ENCODE measurements around the gene SPRING1. TPM values are rescaled to one million over a fixed set of nuclear protein-coding genes. Genes with fewer than 3 reads are reported as not detected.

Gene SPRING1, protein sequence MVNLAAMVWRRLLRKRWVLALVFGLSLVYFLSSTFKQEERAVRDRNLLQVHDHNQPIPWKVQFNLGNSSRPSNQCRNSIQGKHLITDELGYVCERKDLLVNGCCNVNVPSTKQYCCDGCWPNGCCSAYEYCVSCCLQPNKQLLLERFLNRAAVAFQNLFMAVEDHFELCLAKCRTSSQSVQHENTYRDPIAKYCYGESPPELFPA
- 38.6 TPM for polyA plus RNA-seq
- long read RNA-seq, donor 1, full-length matches to known transcripts: 11 of 11 reads
- long read RNA-seq, donor 1, partial matches to known transcripts: 0 of 11 reads
- long read RNA-seq, donor 1, other reads (novel, unspliced or antisense): 0 of 11 reads
- long read RNA-seq, donor 2, full-length matches to known transcripts: 30 of 30 reads
- long read RNA-seq, donor 2, partial matches to known transcripts: 0 of 30 reads
- long read RNA-seq, donor 2, other reads (novel, unspliced or antisense): 0 of 30 reads
- long read RNA-seq, donor 3: 0 reads
- long read RNA-seq, donor 4, full-length matches to known transcripts: 2 of 2 reads
- long read RNA-seq, donor 4, partial matches to known transcripts: 0 of 2 reads
- long read RNA-seq, donor 4, other reads (novel, unspliced or antisense): 0 of 2 reads
- long read RNA-seq, donor 5, full-length matches to known transcripts: 6 of 6 reads
- long read RNA-seq, donor 5, partial matches to known transcripts: 0 of 6 reads
- long read RNA-seq, donor 5, other reads (novel, unspliced or antisense): 0 of 6 reads
- long read RNA-seq, donor 6, full-length matches to known transcripts: 17 of 17 reads
- long read RNA-seq, donor 6, partial matches to known transcripts: 0 of 17 reads
- long read RNA-seq, donor 6, other reads (novel, unspliced or antisense): 0 of 17 reads
- long read RNA-seq, donor 7, full-length matches to known transcripts: 14 of 14 reads
- long read RNA-seq, donor 7, partial matches to known transcripts: 0 of 14 reads
- long read RNA-seq, donor 7, other reads (novel, unspliced or antisense): 0 of 14 reads
- long read RNA-seq, donor 8, full-length matches to known transcripts: 26 of 31 reads
- long read RNA-seq, donor 8, partial matches to known transcripts: 5 of 31 reads
- long read RNA-seq, donor 8, other reads (novel, unspliced or antisense): 0 of 31 reads
- long read RNA-seq, donor 9, full-length matches to known transcripts: 13 of 13 reads
- long read RNA-seq, donor 9, partial matches to known transcripts: 0 of 13 reads
- long read RNA-seq, donor 9, other reads (novel, unspliced or antisense): 0 of 13 reads
- long read RNA-seq, donor 10, full-length matches to known transcripts: 27 of 32 reads
- long read RNA-seq, donor 10, partial matches to known transcripts: 5 of 32 reads
- long read RNA-seq, donor 10, other reads (novel, unspliced or antisense): 0 of 32 reads
- long read RNA-seq, donor 11, full-length matches to known transcripts: 15 of 15 reads
- long read RNA-seq, donor 11, partial matches to known transcripts: 0 of 15 reads
- long read RNA-seq, donor 11, other reads (novel, unspliced or antisense): 0 of 15 reads

DNA sequence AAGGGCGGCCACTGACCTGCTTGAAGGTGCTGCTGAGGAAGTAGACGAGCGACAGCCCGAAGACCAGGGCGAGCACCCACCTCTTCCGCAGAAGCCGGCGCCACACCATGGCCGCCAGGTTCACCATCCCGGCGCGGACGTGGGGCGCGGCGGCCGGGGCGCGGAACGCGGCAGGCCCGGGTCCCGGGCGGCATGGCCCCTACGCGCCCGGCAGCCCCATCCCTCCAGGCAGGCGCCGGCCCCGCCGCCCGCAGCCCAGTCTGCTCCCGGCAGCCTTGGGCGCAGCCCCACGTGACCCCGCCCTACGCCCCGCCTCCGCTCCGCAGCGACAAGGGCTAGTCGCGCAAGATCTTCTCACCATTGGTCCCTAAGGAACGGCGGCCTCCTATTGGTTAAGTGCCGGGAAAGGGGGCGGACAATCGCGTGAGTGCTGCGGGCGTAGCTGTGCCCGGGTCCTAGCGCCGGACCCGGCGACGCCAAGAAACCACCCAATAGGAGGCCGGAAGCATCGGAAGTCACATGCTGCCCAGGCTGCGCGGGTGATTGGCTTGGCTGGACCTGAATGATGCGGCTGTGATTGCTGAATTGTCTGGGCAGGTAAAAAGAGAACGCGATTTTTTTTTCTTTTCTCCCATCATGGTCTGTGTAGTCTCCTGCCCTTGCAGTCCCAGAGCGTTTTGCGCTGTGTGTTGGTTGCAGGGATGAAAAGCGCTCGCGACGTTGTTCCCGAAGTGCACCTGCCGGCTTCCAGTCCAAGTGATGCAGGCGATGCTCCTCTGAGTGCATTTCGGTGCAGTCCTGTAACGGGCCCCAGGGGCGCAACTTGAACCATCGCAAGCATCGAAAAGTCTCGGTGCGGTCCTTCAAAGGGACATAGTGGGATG lies at the start of gene SPRING1, which contains the start of gene RNFT2:
TSS of gene SPRING1 (minus strand) at position 296 of the 884 bp plus-strand sequence. CDS start at position 127, 169 bp downstream.
TSS of gene RNFT2 (plus strand) at position 542 of the 884 bp plus-strand sequence. CDS start 2,183 bp downstream, outside the sequence.
- WGBS (ENCODE audit: insufficient coverage, low lambda C conversion rate): no CpG with 5 or more reads among the region's 80 CpGs
- Histone ChIP-seq H3K4me3 (ENCODE audit: low read length) (peak within 1 kb of the TSS; percentile 81), H3K9me3 (ENCODE audit: control insufficient read depth, low read depth, low read length) (no peaks in the 10 kb centered on the region), H3K36me3 (ENCODE audit: control insufficient read depth, insufficient read depth, low read length) (peaks cover 16% of the 10 kb centered on the region), H3K4me1 (ENCODE audit: control insufficient read depth, insufficient read depth, low read length) (peaks cover 7% of the 10 kb centered on the region), H3K27ac (ENCODE audit: low read length) (peak within 1 kb of the TSS; percentile 73), H3K27me3 (ENCODE audit: control insufficient read depth, insufficient read depth, low read length) (no peaks in the 10 kb centered on the region)
- DNase-seq: peak; percentile 99 to 100

DNA sequence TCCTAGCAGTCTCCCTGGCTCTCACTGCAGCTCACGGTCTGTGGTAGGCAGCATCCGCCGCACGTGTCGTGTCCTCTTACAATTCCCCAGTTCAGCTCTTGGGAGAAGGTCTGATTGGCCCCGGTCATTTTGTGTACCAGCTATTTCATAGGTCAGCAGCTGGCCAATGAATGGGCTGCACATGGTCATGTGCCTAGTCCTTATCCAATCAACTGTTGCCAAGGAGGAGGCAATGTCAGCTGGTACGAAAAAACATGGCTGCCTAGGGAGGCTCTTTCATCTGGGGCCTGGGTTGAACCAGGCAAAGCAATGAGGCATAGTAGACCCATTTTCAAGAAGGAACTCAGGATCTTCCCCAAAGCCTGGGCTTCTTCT lies 46.4 kb upstream of the SPRING1 start:
- WGBS (ENCODE audit: insufficient coverage, low lambda C conversion rate): no CpG with 5 or more reads among the region's 7 CpGs
- no peak for DNase-seq
- no peak overlapping the region for H3K4me3 ChIP-seq (ENCODE audit: low read length)

DNA sequence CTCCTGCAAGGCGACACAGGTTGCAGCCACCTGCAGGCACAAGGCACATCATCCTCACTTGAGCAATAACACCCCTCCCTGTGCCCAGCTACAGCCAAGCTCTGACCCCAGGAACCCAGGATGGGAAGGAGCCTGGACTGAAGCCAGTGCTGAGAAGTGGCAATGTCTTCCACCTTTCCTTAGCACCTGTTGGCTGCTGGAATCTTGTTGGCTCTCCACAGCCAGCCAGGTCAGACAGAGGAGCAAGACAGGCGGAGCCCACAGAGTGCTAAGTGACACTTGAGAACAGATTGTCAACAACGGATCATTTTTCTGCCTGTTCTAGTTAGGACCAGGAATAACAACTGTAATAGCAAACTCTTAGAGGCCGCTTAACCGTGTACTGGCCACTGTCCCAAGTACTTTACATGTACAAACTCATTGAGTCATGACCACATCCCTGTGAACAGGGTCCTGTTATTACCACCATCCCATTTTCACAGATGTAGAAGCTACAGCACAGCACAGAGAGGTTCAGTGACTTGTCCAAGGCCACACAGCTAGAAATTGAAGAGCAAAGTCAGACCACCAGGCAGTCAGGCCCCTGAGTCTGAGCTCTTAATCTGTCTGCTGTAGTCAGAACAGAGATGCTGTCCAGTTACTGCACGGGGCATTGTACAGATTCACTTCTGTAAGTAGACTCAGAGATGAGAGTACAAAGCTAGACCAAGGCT lies 45.8 kb upstream of the SPRING1 start:
- WGBS (ENCODE audit: insufficient coverage, low lambda C conversion rate): no CpG with 5 or more reads among the region's 6 CpGs
- no peaks in the 10 kb centered on the region for H3K4me1 ChIP-seq (ENCODE audit: control insufficient read depth, insufficient read depth, low read length)

More for the DNA sequence above, 46.4 kb upstream of the SPRING1 start:
- no peaks in the 10 kb centered on the region for H3K27me3 ChIP-seq (ENCODE audit: control insufficient read depth, insufficient read depth, low read length)
- H3K36me3 ChIP-seq (ENCODE audit: control insufficient read depth, insufficient read depth, low read length): no peaks in the 10 kb centered on the region
- H3K27ac ChIP-seq (ENCODE audit: low read length): no peak overlapping the region
- H3K4me1 ChIP-seq (ENCODE audit: control insufficient read depth, insufficient read depth, low read length): no peaks in the 10 kb centered on the region
- no peaks in the 10 kb centered on the region for H3K9me3 ChIP-seq (ENCODE audit: control insufficient read depth, low read depth, low read length)

DNA sequence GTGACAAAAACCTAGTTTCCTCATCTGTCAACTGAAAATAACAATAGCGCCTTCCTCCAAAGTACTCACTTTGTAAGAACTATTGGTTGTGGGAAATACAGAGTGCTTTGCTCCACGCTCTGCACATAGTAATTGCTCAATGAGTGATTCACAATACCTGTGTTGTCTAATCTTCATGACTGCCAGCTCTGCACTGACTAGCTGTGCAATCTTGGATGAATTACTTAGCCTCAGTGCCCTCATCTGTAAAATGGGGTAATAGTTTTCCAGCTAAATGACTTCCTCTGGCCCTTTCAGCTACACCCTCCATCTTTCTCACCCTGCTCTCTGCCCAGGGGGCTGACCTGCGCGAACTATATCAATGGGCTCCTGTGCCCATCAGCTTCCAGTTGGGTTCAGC lies 43.1 kb upstream of the SPRING1 start:
- H3K4me1 ChIP-seq (ENCODE audit: control insufficient read depth, insufficient read depth, low read length): no peaks in the 10 kb centered on the region
- WGBS (ENCODE audit: insufficient coverage, low lambda C conversion rate): no CpG with 5 or more reads among the region's 4 CpGs
- DNase-seq: no peak
- H3K9me3 ChIP-seq (ENCODE audit: control insufficient read depth, low read depth, low read length): no peaks in the 10 kb centered on the region
- H3K27ac ChIP-seq (ENCODE audit: low read length): no peak overlapping the region
- no peaks in the 10 kb centered on the region for H3K36me3 ChIP-seq (ENCODE audit: control insufficient read depth, insufficient read depth, low read length)
- no peaks in the 10 kb centered on the region for H3K27me3 ChIP-seq (ENCODE audit: control insufficient read depth, insufficient read depth, low read length)
- H3K4me3 ChIP-seq (ENCODE audit: low read length): no peak overlapping the region

More for the DNA sequence above, 45.8 kb upstream of the SPRING1 start:
- Histone ChIP-seq H3K27me3 (ENCODE audit: control insufficient read depth, insufficient read depth, low read length) (no peaks in the 10 kb centered on the region), H3K9me3 (ENCODE audit: control insufficient read depth, low read depth, low read length) (no peaks in the 10 kb centered on the region), H3K4me3 (ENCODE audit: low read length) (no peak overlapping the region), H3K36me3 (ENCODE audit: control insufficient read depth, insufficient read depth, low read length) (no peaks in the 10 kb centered on the region), H3K27ac (ENCODE audit: low read length) (no peak overlapping the region)
- DNase-seq: no peak

DNA sequence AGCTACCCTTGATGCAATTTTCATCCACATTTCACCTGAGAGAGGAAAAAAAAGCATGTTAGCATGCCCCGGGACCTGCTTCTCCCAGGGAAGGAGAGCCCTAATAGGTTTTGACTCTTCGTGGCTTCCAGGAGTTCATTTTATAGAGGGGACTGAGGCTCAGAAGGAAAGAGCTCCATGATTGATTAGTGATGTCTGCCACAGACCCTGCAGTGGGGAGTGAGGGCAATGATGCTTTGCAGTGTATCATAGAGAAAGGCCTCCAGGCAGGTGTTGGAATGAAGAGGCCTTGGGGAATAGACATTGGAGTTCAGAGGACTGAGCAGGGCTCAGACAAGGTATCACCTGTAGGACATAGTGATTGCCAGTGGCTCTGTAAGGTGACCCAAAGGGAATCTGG lies 41.7 kb upstream of the SPRING1 start:
- no CpG with 5 or more reads among the region's 2 CpGs for WGBS (ENCODE audit: insufficient coverage, low lambda C conversion rate)
- Histone ChIP-seq H3K4me1 (ENCODE audit: control insufficient read depth, insufficient read depth, low read length) (no peaks in the 10 kb centered on the region), H3K36me3 (ENCODE audit: control insufficient read depth, insufficient read depth, low read length) (no peaks in the 10 kb centered on the region), H3K4me3 (ENCODE audit: low read length) (no peak overlapping the region), H3K27me3 (ENCODE audit: control insufficient read depth, insufficient read depth, low read length) (no peaks in the 10 kb centered on the region), H3K9me3 (ENCODE audit: control insufficient read depth, low read depth, low read length) (no peaks in the 10 kb centered on the region), H3K27ac (ENCODE audit: low read length) (no peak overlapping the region)
- no peak for DNase-seq

DNA sequence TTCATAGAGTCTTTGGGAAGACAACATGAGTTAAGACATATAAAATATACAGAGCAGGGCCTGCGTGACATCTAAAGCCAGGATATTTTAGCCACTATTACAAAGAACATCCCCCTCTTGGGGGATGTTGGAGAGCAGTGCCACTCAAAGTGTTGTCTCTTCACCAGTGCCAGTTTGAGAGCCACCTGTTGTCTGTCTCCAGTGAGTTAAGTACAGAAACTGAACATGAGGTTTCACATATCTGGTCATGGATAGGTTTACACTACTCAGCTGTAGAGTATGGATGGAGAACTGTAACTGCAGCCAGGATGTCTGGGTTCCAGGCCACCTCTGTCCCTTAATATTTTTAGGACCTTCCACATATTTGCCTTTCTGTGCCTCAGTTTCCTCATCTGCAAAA lies 39.4 kb upstream of the SPRING1 start:
- Histone ChIP-seq H3K9me3 (ENCODE audit: control insufficient read depth, low read depth, low read length) (no peaks in the 10 kb centered on the region), H3K4me1 (ENCODE audit: control insufficient read depth, insufficient read depth, low read length) (no peaks in the 10 kb centered on the region), H3K27ac (ENCODE audit: low read length) (no peak overlapping the region), H3K27me3 (ENCODE audit: control insufficient read depth, insufficient read depth, low read length) (no peaks in the 10 kb centered on the region), H3K4me3 (ENCODE audit: low read length) (no peak overlapping the region), H3K36me3 (ENCODE audit: control insufficient read depth, insufficient read depth, low read length) (no peaks in the 10 kb centered on the region)
- no peak for DNase-seq
- WGBS (ENCODE audit: insufficient coverage, low lambda C conversion rate): no CpG with 5 or more reads among the region's 1 CpG

DNA sequence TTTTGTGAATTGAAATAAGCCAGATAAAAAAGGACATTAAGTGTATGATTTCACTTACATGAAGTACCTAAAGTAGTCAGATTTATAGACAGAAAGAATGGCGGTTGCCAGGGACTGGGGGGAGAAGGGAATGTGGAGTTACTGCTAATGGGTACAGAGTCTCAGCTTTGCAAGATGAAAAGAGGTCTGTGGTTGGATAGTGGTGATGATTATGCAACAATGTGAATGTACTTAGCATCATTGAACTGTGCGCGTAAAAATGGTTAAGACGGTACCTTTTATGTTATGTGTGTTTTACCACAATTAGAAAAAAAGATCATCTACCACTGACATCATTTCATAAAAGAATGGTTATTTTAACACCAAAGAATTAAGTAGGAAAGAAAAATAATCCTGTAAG lies 36.2 kb upstream of the SPRING1 start:
- Histone ChIP-seq H3K9me3 (ENCODE audit: control insufficient read depth, low read depth, low read length) (no peaks in the 10 kb centered on the region), H3K4me1 (ENCODE audit: control insufficient read depth, insufficient read depth, low read length) (no peaks in the 10 kb centered on the region), H3K4me3 (ENCODE audit: low read length) (no peak overlapping the region), H3K27me3 (ENCODE audit: control insufficient read depth, insufficient read depth, low read length) (no peaks in the 10 kb centered on the region), H3K36me3 (ENCODE audit: control insufficient read depth, insufficient read depth, low read length) (no peaks in the 10 kb centered on the region), H3K27ac (ENCODE audit: low read length) (no peak overlapping the region)
- DNase-seq: no peak
- no CpG with 5 or more reads among the region's 4 CpGs for WGBS (ENCODE audit: insufficient coverage, low lambda C conversion rate)

DNA sequence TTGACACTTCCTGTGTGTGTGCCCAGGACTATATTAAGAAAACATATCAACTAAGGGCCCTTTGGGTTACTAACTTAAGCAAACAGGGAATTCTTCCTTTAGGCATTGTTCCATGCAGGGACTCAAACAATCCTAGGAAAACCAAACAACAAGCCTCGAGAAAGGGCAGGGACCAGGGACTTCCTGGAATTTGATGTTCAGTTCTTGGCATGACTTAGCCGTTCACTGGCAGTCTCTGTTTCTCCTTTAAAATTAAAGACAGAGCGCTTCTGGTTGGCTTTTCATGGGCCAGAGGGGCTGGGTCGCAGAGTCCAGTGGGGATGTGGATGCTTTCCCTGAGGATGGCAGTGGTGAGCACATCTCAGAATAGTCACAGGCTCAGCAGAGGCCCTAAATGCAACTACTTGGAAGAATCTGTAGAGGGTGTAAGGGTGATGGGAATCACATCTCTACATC lies 35.4 kb upstream of the SPRING1 start:
- no peaks in the 10 kb centered on the region for H3K9me3 ChIP-seq (ENCODE audit: control insufficient read depth, low read depth, low read length)
- H3K36me3 ChIP-seq (ENCODE audit: control insufficient read depth, insufficient read depth, low read length): no peaks in the 10 kb centered on the region
- no peak overlapping the region for H3K4me3 ChIP-seq (ENCODE audit: low read length)
- no peaks in the 10 kb centered on the region for H3K4me1 ChIP-seq (ENCODE audit: control insufficient read depth, insufficient read depth, low read length)
- WGBS (ENCODE audit: insufficient coverage, low lambda C conversion rate): no CpG with 5 or more reads among the region's 4 CpGs
- no peak for DNase-seq
- no peak overlapping the region for H3K27ac ChIP-seq (ENCODE audit: low read length)
- H3K27me3 ChIP-seq (ENCODE audit: control insufficient read depth, insufficient read depth, low read length): no peaks in the 10 kb centered on the region
